DND-41 (cell line): ENCODE results near the gene KPNA3.

Experiments
- CTCF ChIP-seq: IDR thresholded peaks from 2 replicates; pipeline ENCODE4 v1.5.1; 2012; ENCODE audit warnings: borderline replicate concordance, low read length, moderate library complexity, mild to moderate bottlenecking; ENCODE audit not compliant: poor library complexity, severe bottlenecking; ENCODE audit errors: extremely low read depth
- EZH2 ChIP-seq: IDR thresholded peaks from 3 replicates; pipeline ENCODE4 v1.6.1; 2012; ENCODE audit warnings: borderline replicate concordance, low read depth, mild to moderate bottlenecking, moderate library complexity, low read length, inconsistent platforms; ENCODE audit not compliant: severe bottlenecking

- TF ChIP-seq CTCF, result no peak
- TF ChIP-seq EZH2, result no peak
Measured at GRCh38 chr13:49789968-49790367, 2.5 kb downstream of the KPNA3 start.
